Colonic mucosa (tissue), 4 donors: ENCODE data around the gene HOXA11. TPM values are rescaled to one million over a fixed set of nuclear protein-coding genes. Genes with fewer than 3 reads are reported as not detected.

Experiments
- DNase-seq: peaks from one replicate; pipeline ENCODE4 v3.0.0-alpha.2; 2020
- H3K27ac ChIP-seq: fragments of 200-600 bp; one replicate; pipeline ENCODE4 v1.8.0; 2021
- H3K27me3 ChIP-seq: fragments of 200-600 bp; one replicate; pipeline ENCODE4 v1.8.0; 2021
- H3K36me3 ChIP-seq: fragments of 200-600 bp; one replicate; pipeline ENCODE4 v1.8.0; 2021
- H3K4me1 ChIP-seq: fragments of 200-600 bp; one replicate; pipeline ENCODE4 v1.8.0; 2021; ENCODE audit warnings: mild to moderate bottlenecking
- H3K4me3 ChIP-seq: fragments of 200-600 bp; one replicate; pipeline ENCODE4 v1.8.0; 2021
- H3K9ac ChIP-seq, 2 donors: one replicate each; pipeline ENCODE4 v1.7.0; 2013; ENCODE audit warnings: control low read depth in 2 of 2, low read depth in 2 of 2, low read length in 2 of 2
- H3K9me3 ChIP-seq: fragments of 200-600 bp; one replicate; pipeline ENCODE4 v1.8.0; 2021
- CTCF ChIP-seq: fragments of 200-600 bp; IDR thresholded peaks from one replicate; pipeline ENCODE4 v1.8.0; 2022; ENCODE audit warnings: antibody characterized with exemption, mild to moderate bottlenecking
- intact Hi-C: fragments of 100-400 bp; cut with DNase I; formaldehyde crosslinking; loops from one replicate; pipeline ENCODE4 v1.14.1; 2022
- total RNA-seq, 2 donors: library from RNA; stranded (reverse); fragmentation: NEBNext Ultra II Directional in 1 of 2; extraction: Animal tissue kit (Norgen Biotek cat#: 25700) in 1 of 2; gene quantifications; one replicate each; pipeline ENCODE4 v1.2.1, GENCODE V29; 2021
- donor health status: healthy.
- donor health status: DM: no; HTN: no; CAD: no.
- donor health status: DM: no; HTN: no; CAD: no.

The HOXA11 gene
- total RNA-seq, 2 donors from 2014 or later: 2.9 to 3.7 TPM

- TF ChIP-seq CTCF: no peak
- intact Hi-C loops: loop anchor here (10.0 kb wide), 1 partner anchor 794 kb away; no protein-coding TSS in a partner anchor
- H3K27me3 ChIP-seq: peaks cover 22% of the 10 kb centered on the region
- H3K27ac ChIP-seq: no peak overlapping the region
- H3K36me3 ChIP-seq: no peaks in the 10 kb centered on the region
- no peaks in the 10 kb centered on the region for H3K9me3 ChIP-seq
- H3K4me1 ChIP-seq: no peaks in the 10 kb centered on the region
- H3K9ac ChIP-seq: no peak overlapping the region
- DNase-seq: no peak
- no peak overlapping the region for H3K4me3 ChIP-seq
These were observed 36.3 kb upstream of the HOXA11 start for GRCh38 chr7:27221201-27221797.

- Histone ChIP-seq H3K27me3 (peaks cover 14% of the 10 kb centered on the region), H3K27ac (no peak overlapping the region), H3K9me3 (no peaks in the 10 kb centered on the region), H3K4me1 (no peaks in the 10 kb centered on the region), H3K36me3 (no peaks in the 10 kb centered on the region), H3K4me3 (no peak overlapping the region), H3K9ac (no peak overlapping the region)
- DNase-seq: no peak
- intact Hi-C loops: loop anchor here (10.0 kb wide), 1 partner anchor 794 kb away; no protein-coding TSS in a partner anchor
- no peak for TF ChIP-seq CTCF
These were observed 35.5 kb upstream of the HOXA11 start for GRCh38 chr7:27220440-27220955.

- intact Hi-C loops: loop anchor here (10.0 kb wide), 1 partner anchor 795 kb away; no protein-coding TSS in a partner anchor
- DNase-seq: no peak
- TF ChIP-seq CTCF: no peak
- Histone ChIP-seq H3K9me3 (no peaks in the 10 kb centered on the region), H3K9ac (no peak overlapping the region), H3K36me3 (no peaks in the 10 kb centered on the region), H3K27ac (no peak overlapping the region), H3K4me1 (no peaks in the 10 kb centered on the region), H3K4me3 (no peak overlapping the region), H3K27me3 (peaks cover 7% of the 10 kb centered on the region)
These were observed 34.8 kb upstream of the HOXA11 start for GRCh38 chr7:27219821-27220220.

GRCh38 chr7:27217951-27218350 is 32.9 kb upstream of the HOXA11 start:
- TF ChIP-seq CTCF: no peak
- DNase-seq: no peak
- Histone ChIP-seq H3K9me3 (no peaks in the 10 kb centered on the region), H3K9ac (no peak overlapping the region), H3K4me1 (peaks cover under 1% of the 10 kb centered on the region), H3K27ac (no peak overlapping the region), H3K27me3 (peaks cover 11% of the 10 kb centered on the region), H3K36me3 (no peaks in the 10 kb centered on the region), H3K4me3 (no peak overlapping the region)
- intact Hi-C loops: no loop called here

- Histone ChIP-seq H3K4me3 (no peak overlapping the region), H3K36me3 (no peaks in the 10 kb centered on the region), H3K27ac (no peak overlapping the region), H3K9ac (no peak overlapping the region), H3K27me3 (peaks cover 12% of the 10 kb centered on the region), H3K9me3 (no peaks in the 10 kb centered on the region), H3K4me1 (peaks cover 13% of the 10 kb centered on the region)
- intact Hi-C loops: no loop called here
- TF ChIP-seq CTCF: no peak
- no peak for DNase-seq
These were observed 30.3 kb upstream of the HOXA11 start for GRCh38 chr7:27215356-27215755.
